K562 (cell line): ENCODE data around the gene OLAH. TPM values are rescaled to one million over a fixed set of nuclear protein-coding genes. Genes with fewer than 3 reads are reported as not detected.

Source experiments
- ATAC-seq: fragments of 200-7000 bp; cut with Tn5 transposase; 3 replicates; pipeline ENCODE4 v1.9.1; 2020; ENCODE audit warnings: moderate library complexity
- BruUV-seq: library from RNA; stranded (reverse); fragments of 400-500 nt; replicated peaks from 2 replicates; lab custom pipeline; 2021; lab: Mats Ljungman, UMichigan
- CTCF ChIA-PET: fragments of 300-600 bp; formaldehyde crosslinking; extraction: SDS; loops from one replicate; lab custom pipeline; 2021; ENCODE audit warnings: low intra/inter-chr PET ratio; lab: Yijun Ruan, JAX
- POLR2A ChIA-PET: fragments of 300-600, 350-650 bp; sonication (Branson Sonifier 250); formaldehyde crosslinking; extraction: SDS; loops from one replicate; lab custom pipeline; 2021; ENCODE audit warnings: antibody characterized with exemption, inconsistent platforms; lab: Yijun Ruan, JAX
- DNase-seq, 4 experiments: peaks; one replicate each; pipeline versions ENCODE4 v3.0.0 to v3.0.0-alpha.2; 2011 to 2018; ENCODE audit warnings: low spot score in 3 of 4, mixed read lengths in 3 of 4; ENCODE audit errors: extremely low read depth in 1 of 4
- FAIRE-seq: peaks from 2 replicates; lab custom pipeline; 2011; peaks lifted over from hg19 to GRCh38; lab: Jason Lieb, UNC
- H2AFZ ChIP-seq: 2 replicates; pipeline ENCODE4 v1.6.0; 2011; ENCODE audit warnings: low read depth, low read length, control low read depth, inconsistent platforms
- H3K27ac ChIP-seq: fragments of 200-600 bp; 3 replicates; pipeline ENCODE4 v1.8.0; 2011; ENCODE audit warnings: low read depth, mild to moderate bottlenecking, control low read depth, inconsistent platforms, low read length, moderate library complexity, mixed read lengths; ENCODE audit errors: extremely low read depth
- H3K27me3 ChIP-seq, 2 experiments: fragments of 300-600 bp in 1 of 2; 2 replicates in 1 of 2; 3 replicates in 1 of 2; pipeline versions ENCODE4 v1.6.0 to v1.8.0; 2011; ENCODE audit warnings: inconsistent platforms in 2 of 2, low read length in 2 of 2, mild to moderate bottlenecking in 1 of 2, mixed read lengths in 1 of 2, moderate library complexity in 1 of 2; ENCODE audit not compliant: control insufficient read depth in 2 of 2, insufficient read depth in 2 of 2
- H3K36me3 ChIP-seq: fragments of 300-600 bp; 3 replicates; pipeline ENCODE4 v1.8.0; 2011; ENCODE audit warnings: mild to moderate bottlenecking, low read length, inconsistent platforms; ENCODE audit not compliant: control insufficient read depth, insufficient read depth
- H3K4me1 ChIP-seq, 2 experiments: fragments of 200-600 bp in 1 of 2; replicated peaks in 1 of 2; 2 replicates in 1 of 2; 3 replicates in 1 of 2; pipeline versions ENCODE4 v1.5.1 to v1.8.0; 2011; ENCODE audit warnings: inconsistent platforms in 2 of 2, low read length in 2 of 2, mild to moderate bottlenecking in 1 of 2, mixed read lengths in 1 of 2, moderate library complexity in 1 of 2; ENCODE audit not compliant: control insufficient read depth in 2 of 2, insufficient read depth in 2 of 2
- H3K4me2 ChIP-seq: 2 replicates; pipeline ENCODE4 v1.6.1; 2011; ENCODE audit warnings: low read length, control low read depth, inconsistent platforms, mixed read lengths; ENCODE audit not compliant: insufficient read depth
- H3K4me3 ChIP-seq: fragments of 200-600 bp; sonication (generic), shearing (Covaris generic); 2 replicates; pipeline ENCODE4 v1.5.1; 2016; ENCODE audit warnings: control low read depth, inconsistent platforms
- H3K79me2 ChIP-seq: fragments of 200-600 bp; 3 replicates; pipeline ENCODE4 v1.8.0; 2011; ENCODE audit warnings: low read length, inconsistent platforms; ENCODE audit not compliant: control insufficient read depth, insufficient read depth
- H3K9ac ChIP-seq, 2 experiments: 2 replicates each; pipeline versions ENCODE4 v1.6.0 to v1.6.1; 2011; ENCODE audit warnings: low read depth in 2 of 2, low read length in 2 of 2, control low read depth in 1 of 2, inconsistent platforms in 1 of 2, mild to moderate bottlenecking in 1 of 2, mixed read lengths in 1 of 2; ENCODE audit not compliant: insufficient read depth in 1 of 2
- H3K9me1 ChIP-seq: one replicate; pipeline ENCODE4 v1.6.0; 2011; ENCODE audit warnings: inconsistent platforms, mild to moderate bottlenecking, low read length, moderate library complexity; ENCODE audit not compliant: control insufficient read depth, insufficient read depth
- H3K9me3 ChIP-seq: replicated peaks from 2 replicates; pipeline ENCODE4 v1.5.1; 2011; ENCODE audit warnings: low read depth, low read length, inconsistent platforms; ENCODE audit not compliant: control insufficient read depth, insufficient read depth
- H4K20me1 ChIP-seq: replicated peaks from 2 replicates; pipeline ENCODE4 v1.6.1; 2011; ENCODE audit warnings: low read length, inconsistent platforms, mixed read lengths; ENCODE audit not compliant: control insufficient read depth, insufficient read depth
- CBFB ChIP-seq: sonication (generic); formaldehyde crosslinking; IDR thresholded peaks from 2 replicates; pipeline ENCODE4 v1.4.0; 2020; ENCODE audit warnings: mild to moderate bottlenecking, missing genetic modification reagents
- CEBPZ ChIP-seq: fragments of 150-350 bp; IDR thresholded peaks from 2 replicates; pipeline ENCODE4 v1.6.1; 2014; ENCODE audit warnings: low read depth, mild to moderate bottlenecking, low read length, borderline replicate concordance
- CREBBP ChIP-seq: IDR thresholded peaks from one replicate; pipeline ENCODE4 v1.6.1; 2012; ENCODE audit warnings: low read depth, mild to moderate bottlenecking, control low read depth, inconsistent platforms, low read length
- E2F8 ChIP-seq: fragments of 450-650 bp; IDR thresholded peaks from 2 replicates; pipeline ENCODE4 v1.7.1; 2018; ENCODE audit warnings: mild to moderate bottlenecking, low read depth; ENCODE audit not compliant: partially characterized antibody
- RBM25 ChIP-seq: fragments of 200-400 bp; formaldehyde crosslinking; IDR thresholded peaks from 2 replicates; pipeline ENCODE4 v1.6.1; 2018; ENCODE audit warnings: low read length, low read depth, moderate library complexity; ENCODE audit not compliant: severe bottlenecking
- SMAD1 ChIP-seq: fragments of 150-350 bp; IDR thresholded peaks from 2 replicates; pipeline ENCODE4 v1.6.1; 2014; ENCODE audit warnings: low read length, low read depth; ENCODE audit not compliant: partially characterized antibody
- ZNF23 ChIP-seq: fragments of 250-450 bp; sonication (Bioruptor Pico); IDR thresholded peaks from 2 replicates; pipeline ENCODE4 v1.4.0; 2020; ENCODE audit warnings: mild to moderate bottlenecking
- WGBS: fragments of 100-300 bp; shearing (Covaris generic); methylation state at CpG from one replicate; pipeline ENCODE4 v1.1.6; 2016; ENCODE audit warnings: low coverage, mixed read lengths; ENCODE audit not compliant: insufficient coverage; ENCODE audit errors: missing lambda C conversion rate; 5-methylcytosine and 5-hydroxymethylcytosine counted together
- in situ Hi-C: fragments of 300-500 bp; cut with MboI; formaldehyde crosslinking; loops from 4 replicates; pipeline ENCODE4 v1.15.0; 2018; ENCODE audit warnings: inconsistent platforms, mixed read lengths
- intact Hi-C: fragments of 100-400 bp; cut with micrococcal nuclease; formaldehyde crosslinking; loops from 2 replicates; pipeline ENCODE4 v1.14.2; 2022
- polyA plus RNA-seq, 8 experiments: library from polyadenylated mRNA; depleted of rRNA in 4 of 8; stranded (reverse) in 5 of 8; unstranded in 3 of 8; fragments of >200 nt; fragmentation: Nextera tagmentation in 2 of 8; fragmentation: Illumina TruSeq in 1 of 8; extraction: Ambion mirVana in 2 of 8; extraction: Trizol in 1 of 8; gene quantifications; 2 replicates each; pipeline versions ENCODE4 v1.2.1 to v1.2.3, GENCODE V29; 2011 to 2014; ENCODE audit warnings: inconsistent platforms in 1 of 8, missing spikeins in 1 of 8
- total RNA-seq, 7 experiments: library from RNA; depleted of rRNA in 6 of 7; stranded (reverse); fragments of >200 nt in 6 of 7; fragmentation: Illumina TruSeq in 2 of 7; extraction: Trizol in 2 of 7; gene quantifications; 2 replicates each; pipeline versions ENCODE4 v1.2.1 to v1.2.3, GENCODE V29; 2011 to 2021; ENCODE audit warnings: low replicate concordance in 1 of 7

OLAH gene
- total and polyA plus RNA-seq, 9 of the 15 experiments (the other 6 are each of a cell fraction or from before 2014, with no cell fraction given), result 0.11 to 0.45 (median 0.18) TPM; not detected in 3

- ChIA-PET POLR2A (no interaction called here), CTCF (no interaction called here)
- Histone ChIP-seq H3K9ac (no peak overlapping the region), H3K27ac (no peak overlapping the region), H3K27me3 (peaks cover 3 to 7% of the 10 kb centered on the region in 2 experiments; a peak in 1 of 5 replicates), H3K36me3 (no peaks in the 10 kb centered on the region), H3K4me3 (no peak overlapping the region), H3K4me2 (no peak overlapping the region), H2AFZ (no peak overlapping the region), H3K79me2 (no peaks in the 10 kb centered on the region), H3K9me1 (no peaks in the 10 kb centered on the region), H3K4me1 (no peaks in the 10 kb centered on the region), H4K20me1 (no peaks in the 10 kb centered on the region), H3K9me3 (peaks cover 5% of the 10 kb centered on the region; the same call in 1 of the 2 replicates)
- DNase-seq (no peak), ATAC-seq (no peak), FAIRE-seq (no peak)
- in situ Hi-C loops, result no loop called here
- no TSS peak for BruUV-seq
- WGBS, result 3% methylated on average over 3 of the region's 3 CpGs
- intact Hi-C loops, result no loop called here
- TF ChIP-seq CBFB (CRISPR knock-in tag), result no peak
- no peak for TF ChIP-seq RBM25
- no peak for TF ChIP-seq CREBBP
- no peak for TF ChIP-seq SMAD1
- TF ChIP-seq ZNF23, result no peak
- no peak for TF ChIP-seq E2F8
- no peak for TF ChIP-seq CEBPZ
Measured at GRCh38 chr10:15068802-15069201, 25.1 kb downstream of the OLAH start.
